ENCODE results near the gene GSTP1. TPM values are rescaled to one million over a fixed set of nuclear protein-coding genes. Genes with fewer than 3 reads are reported as not detected.

Gene GSTP1
- total RNA-seq, 1 experiment from 2014 or later = 893 TPM

- no peaks in the 10 kb centered on the region for H3K27me3 ChIP-seq (ENCODE audit: insufficient read depth, low read length)
- H3K79me2 ChIP-seq (ENCODE audit: insufficient read depth, low read length) = no peaks in the 10 kb centered on the region
- H3K27ac ChIP-seq (ENCODE audit: low read depth, low read length) = no peak overlapping the region
- intact Hi-C loops (cut with micrococcal nuclease) = no loop called here
- no peaks in the 10 kb centered on the region for H4K20me1 ChIP-seq (ENCODE audit: insufficient read depth)
- CTCF ChIA-PET = no interaction called here
- H3K36me3 ChIP-seq (ENCODE audit: control insufficient read depth in 1 of 2, insufficient read depth in 2 of 2, low read length in 2 of 2) = no peaks in the 10 kb centered on the region
- H3K4me3 ChIP-seq (replicated peaks in 1 of 2; ENCODE audit: low read depth in 1 of 2, low read length in 2 of 2) = no peak overlapping the region
- no peak overlapping the region for H2AFZ ChIP-seq (ENCODE audit: low read depth, low read length, poor library complexity, severe bottlenecking)
- H3K9ac ChIP-seq (ENCODE audit: low read length) = no peak overlapping the region
- no peaks in the 10 kb centered on the region for H3K9me3 ChIP-seq (ENCODE audit: control insufficient read depth in 1 of 2, insufficient read depth in 1 of 2, low read depth in 1 of 2, low read length in 2 of 2)
- H3K9me2 ChIP-seq (ENCODE audit: insufficient read depth) = no peaks in the 10 kb centered on the region
- RAD21 ChIA-PET (ENCODE audit: low non-redundant PET in 1 of 2, low total read pairs in 2 of 2, uncharacterized antibody in 2 of 2, unreplicated experiment in 2 of 2) = no interaction called here
- TF ChIP-seq REST (IDR thresholded peaks at IDR 0.05; ENCODE audit: low read depth) = no peak
- TF ChIP-seq SRF (IDR thresholded peaks at IDR 0.05; ENCODE audit: low read depth) = no peak
- no peak for TF ChIP-seq FOSL1 (IDR thresholded peaks at IDR 0.05; ENCODE audit: low read depth)
- no peak for TF ChIP-seq CBX3 (IDR thresholded peaks at IDR 0.05; ENCODE audit: low read depth)
- no peak for TF ChIP-seq EZH2 (IDR thresholded peaks at IDR 0.05)
- no peak for TF ChIP-seq POLR2A (IDR thresholded peaks at IDR 0.05; ENCODE audit: borderline replicate concordance, extremely low read depth, insufficient read depth, insufficient read length)
- no peak for TF ChIP-seq EZH2phosphoT487 (IDR thresholded peaks at IDR 0.05; ENCODE audit: borderline replicate concordance)
- TF ChIP-seq TCF7L2 (IDR thresholded peaks at IDR 0.05; ENCODE audit: borderline replicate concordance, extremely low read depth, insufficient read depth, insufficient read length) = no peak
- TF ChIP-seq, protein P1, sequence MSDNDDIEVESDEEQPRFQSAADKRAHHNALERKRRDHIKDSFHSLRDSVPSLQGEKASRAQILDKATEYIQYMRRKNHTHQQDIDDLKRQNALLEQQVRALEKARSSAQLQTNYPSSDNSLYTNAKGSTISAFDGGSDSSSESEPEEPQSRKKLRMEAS (IDR thresholded peaks at IDR 0.05) = no peak
- TF ChIP-seq JUND (IDR thresholded peaks at IDR 0.05) = no peak
- TF ChIP-seq ZBTB33 (IDR thresholded peaks at IDR 0.05; ENCODE audit: extremely low read depth, insufficient replicate concordance, low read length) = no peak
- TF ChIP-seq ZFX (IDR thresholded peaks at IDR 0.05) = no peak
- no peak for TF ChIP-seq SIN3A (IDR thresholded peaks at IDR 0.05; ENCODE audit: low read depth)
- no peak for TF ChIP-seq ZNF274 (IDR thresholded peaks at IDR 0.05; ENCODE audit: low read depth, low read length)
- no peak for DNase-seq (ENCODE audit: low read depth, low spot score)
- BruUV-seq (replicated peaks) = no TSS peak
- H3K4me1 ChIP-seq (ENCODE audit: control insufficient read depth in 1 of 2, insufficient read depth in 2 of 2, low read length in 2 of 2) = no peaks in the 10 kb centered on the region
- POLR2A ChIA-PET = no interaction called here
- no peak for ATAC-seq
- no peak overlapping the region for H3K4me2 ChIP-seq (ENCODE audit: low read length)
These were observed 9.9 kb downstream of the GSTP1 start for GRCh38 chr11:67593565-67593905.

Data from HCT116 (cell line).